ENCODE data around the gene OR4D2.
A peak's percentile ranks its signal among the peaks of the same experiment; 100 is the strongest.
"Not testable (repeated sequence)": the region's sequence is repeated elsewhere in the genome, so short reads cannot be mapped to it uniquely, and the experiment has no call there.

Gene OR4D2

DNA sequence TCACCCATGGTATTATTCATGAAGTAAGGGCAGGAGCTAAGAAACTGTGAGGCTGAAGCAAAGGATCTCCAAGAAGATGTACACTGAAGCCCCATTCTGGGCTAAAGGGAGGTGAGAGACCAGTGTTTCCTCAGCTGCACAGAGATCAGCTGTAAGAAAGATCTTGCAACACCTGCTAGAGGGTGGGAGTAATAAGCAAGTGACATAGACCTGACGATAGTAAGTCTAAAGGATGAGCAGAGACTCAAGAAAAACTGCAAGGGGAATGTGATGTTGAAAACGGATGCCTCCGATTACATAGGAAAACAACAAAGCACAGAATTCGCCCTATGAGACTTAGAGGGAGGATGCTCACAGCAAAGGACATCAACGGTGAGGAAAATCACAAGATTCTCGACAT, at the start of gene OR4D2:
Gene OR4D2 (plus strand): TSS at position 301 of the 400 bp plus-strand sequence. CDS start 2,674 bp downstream, outside the sequence.
- no peak for DNase-seq (ENCODE audit: low spot score)

DNA sequence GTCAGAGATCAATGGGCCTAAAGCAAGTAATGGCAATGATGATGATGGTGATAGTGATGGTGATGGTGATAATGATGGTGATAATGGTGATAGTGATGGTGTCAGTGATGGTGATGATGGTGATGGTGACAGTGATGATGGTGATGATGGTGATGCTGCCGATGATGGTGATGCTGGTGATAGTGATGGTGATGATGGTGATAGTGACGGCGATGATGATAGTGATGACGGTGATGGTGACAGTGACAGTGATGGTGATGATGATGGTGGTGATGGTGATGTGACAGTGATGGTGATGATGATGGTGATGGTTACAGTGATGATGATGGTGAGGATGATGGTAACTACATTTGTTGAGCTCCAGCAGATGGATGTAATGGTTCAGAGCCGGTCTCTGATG, 49.4 kb upstream of the OR4D2 start:
- no peak for DNase-seq (ENCODE audit: low spot score)

DNA sequence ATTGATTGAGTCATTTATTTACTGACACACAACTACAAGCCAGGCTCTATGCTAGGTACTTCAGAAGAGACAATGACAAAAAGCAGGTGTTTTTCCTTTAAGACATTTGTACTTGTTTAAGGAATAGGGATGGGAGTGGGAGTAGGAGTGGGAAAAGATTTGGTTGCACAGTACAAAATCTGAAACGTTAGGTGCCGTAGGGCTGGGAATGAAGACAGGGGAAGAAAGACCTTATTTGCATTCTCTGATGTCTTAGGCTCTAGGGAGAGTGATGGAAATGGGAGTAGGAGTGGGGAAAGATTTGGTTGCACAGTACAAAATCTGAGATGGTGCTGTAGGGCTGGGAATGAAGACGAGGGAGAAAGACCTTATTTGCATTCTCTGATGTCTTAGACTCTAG, 47.3 kb upstream of the OR4D2 start:
- no peak for DNase-seq (ENCODE audit: low spot score)

DNA sequence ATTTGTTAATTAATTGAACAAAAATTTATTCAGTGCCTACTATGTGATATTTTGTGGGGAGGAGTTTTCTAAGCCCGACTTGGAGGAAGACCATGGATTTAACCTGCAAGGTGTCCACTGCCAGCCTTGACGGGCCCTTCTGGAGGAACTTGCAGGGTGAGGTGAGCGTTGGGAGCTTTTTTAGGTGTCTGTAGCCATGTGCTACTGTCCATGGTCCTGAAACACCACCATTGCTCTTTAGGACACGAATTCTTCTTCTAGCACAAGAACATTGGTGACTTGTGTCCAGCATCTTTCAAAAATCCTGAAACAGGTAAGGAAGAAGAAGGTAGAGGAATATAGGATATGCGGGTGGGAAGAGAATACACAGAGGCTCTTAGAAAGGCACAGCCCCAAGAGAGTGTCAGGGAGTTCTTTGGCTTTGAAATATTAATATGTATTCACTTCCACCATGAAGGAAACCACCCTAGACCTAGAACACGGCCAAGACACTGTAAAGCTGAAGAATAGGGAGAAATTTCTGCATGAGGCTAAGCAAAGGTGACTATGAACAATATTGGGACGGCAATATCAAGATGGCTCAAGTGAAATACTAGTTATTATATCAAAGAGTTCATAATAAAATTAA, 46.5 kb upstream of the OR4D2 start:
- DNase-seq (ENCODE audit: low spot score): peak; percentile 54

DNA sequence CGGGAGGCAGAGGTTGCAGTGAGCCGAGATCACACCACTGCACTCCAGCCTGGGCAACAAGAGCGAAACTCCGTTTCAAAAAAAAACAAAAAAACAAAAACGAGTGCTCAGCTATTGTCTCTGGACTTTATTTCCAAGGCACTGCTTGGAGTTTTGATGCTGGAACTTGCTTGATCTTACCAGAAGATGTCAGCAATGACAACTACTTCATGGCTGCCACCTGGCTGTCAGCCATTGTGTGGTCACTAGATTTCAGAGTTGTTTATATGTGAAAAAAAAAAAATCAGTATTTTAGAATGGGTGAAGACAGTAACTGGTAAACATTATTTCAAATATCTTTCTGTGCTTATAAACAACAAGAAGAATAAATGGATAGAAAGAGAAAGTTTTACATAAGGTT, 44.9 kb upstream of the OR4D2 start:
- peak; percentile 27 for DNase-seq (ENCODE audit: low spot score)

DNA sequence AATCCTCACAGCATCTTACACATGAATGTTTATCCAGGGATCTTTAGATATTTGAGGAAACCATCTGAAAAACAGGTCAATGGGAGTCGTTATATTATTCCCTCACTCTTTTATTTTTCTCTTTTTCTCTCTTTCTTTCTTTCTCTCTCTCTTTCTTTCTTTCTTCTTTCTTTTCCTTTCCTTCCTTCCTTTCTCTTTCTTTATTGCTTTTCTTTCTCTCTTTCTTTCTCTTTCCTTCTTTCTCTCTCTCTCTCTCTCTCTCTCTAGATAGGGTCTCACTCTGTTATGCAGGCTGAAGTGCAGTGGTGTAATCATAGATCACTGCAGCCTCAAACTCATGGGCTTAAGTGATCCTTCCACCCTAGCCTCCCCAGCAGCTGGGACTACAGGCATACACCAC, 38.9 kb upstream of the OR4D2 start:
- DNase-seq (ENCODE audit: low spot score): no peak

DNA sequence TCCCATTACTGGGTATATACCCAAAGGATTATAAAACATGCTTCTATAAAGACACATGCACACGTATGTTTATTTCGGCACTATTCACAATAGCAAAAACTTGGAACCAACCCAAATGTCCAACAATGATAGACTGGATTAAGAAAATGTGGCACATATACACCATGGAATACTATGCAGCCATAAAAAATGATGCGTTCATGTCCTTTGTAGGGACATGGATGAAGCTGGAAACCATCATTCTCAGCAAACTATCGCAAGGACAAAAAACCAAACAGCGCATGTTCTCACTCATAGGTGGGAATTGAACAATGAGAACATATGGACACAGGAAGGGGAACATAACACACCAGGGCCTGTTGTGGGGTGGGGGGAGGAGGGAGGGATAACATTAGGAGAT, 34.1 kb upstream of the OR4D2 start:
- not testable (repeated sequence) for DNase-seq (ENCODE audit: low spot score)

DNA sequence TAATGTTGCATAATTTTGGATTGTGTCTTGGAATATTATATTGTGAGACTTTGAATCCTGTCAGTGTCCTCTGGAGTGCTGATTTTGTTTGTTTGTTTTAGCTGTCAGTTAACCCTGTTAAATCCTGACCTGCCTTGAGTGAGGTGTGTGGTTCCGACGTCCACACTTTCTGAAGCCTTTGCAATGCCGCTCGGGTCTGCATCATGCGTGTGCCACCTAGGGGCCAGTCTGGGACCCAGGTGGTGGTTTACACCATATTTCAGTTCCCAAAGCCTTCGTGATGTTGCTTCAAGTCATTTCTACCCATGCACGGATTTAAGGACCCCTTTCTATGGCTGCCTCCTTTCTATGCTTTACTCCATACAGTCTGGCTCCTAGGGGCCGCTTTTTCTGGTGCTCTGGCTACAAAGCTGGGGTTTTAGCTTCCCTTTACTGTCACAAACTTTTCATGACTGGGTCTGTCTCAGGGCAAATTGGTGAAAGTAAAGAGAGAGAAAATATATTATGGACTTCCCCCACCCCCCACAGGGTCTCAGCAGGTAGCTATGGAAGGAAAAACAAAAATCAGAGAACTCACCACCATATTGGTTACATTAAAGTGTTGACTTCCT, 30.0 kb upstream of the OR4D2 start:
- peak; percentile 11 for DNase-seq (ENCODE audit: low spot score)

DNA sequence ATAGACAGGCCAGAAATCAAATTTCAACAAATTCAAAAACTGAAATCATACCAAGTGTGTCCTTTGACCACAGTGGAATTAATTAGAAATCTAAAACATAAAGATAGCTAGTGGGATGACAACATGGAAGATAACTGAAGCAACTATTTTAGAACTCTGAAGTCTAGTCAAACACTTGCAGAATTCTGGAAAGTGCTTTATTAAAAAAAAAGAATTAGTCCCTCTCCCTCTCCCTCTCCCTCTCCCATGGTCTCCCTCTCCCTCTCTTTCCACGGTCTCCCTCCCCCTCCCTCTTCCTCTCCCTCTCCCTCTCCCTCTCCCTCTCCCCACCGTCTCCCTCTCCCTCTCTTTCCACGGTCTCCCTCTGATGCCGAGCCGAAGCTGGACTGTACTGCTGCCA, 25.3 kb upstream of the OR4D2 start:
- no peak for DNase-seq (ENCODE audit: low spot score)

DNA sequence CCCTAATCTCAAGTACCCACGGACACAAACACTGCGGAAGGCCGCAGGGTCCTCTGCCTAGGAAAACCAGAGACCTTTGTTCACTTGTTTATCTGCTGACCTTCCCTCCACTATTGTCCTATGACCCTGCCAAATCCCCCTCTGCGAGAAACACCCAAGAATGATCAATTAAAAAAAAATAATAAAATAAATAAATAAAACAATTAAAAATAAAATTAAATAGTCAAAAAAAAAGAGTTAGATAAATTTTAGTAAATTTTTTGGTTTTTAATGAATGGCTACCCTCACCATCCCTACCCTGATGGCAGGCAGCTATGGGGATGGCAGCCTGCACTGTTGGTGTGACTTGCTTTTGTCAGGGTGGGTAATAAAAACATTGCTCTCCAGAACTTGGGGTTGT, 23.4 kb upstream of the OR4D2 start:
- not testable (repeated sequence) for DNase-seq (ENCODE audit: low spot score)

DNA sequence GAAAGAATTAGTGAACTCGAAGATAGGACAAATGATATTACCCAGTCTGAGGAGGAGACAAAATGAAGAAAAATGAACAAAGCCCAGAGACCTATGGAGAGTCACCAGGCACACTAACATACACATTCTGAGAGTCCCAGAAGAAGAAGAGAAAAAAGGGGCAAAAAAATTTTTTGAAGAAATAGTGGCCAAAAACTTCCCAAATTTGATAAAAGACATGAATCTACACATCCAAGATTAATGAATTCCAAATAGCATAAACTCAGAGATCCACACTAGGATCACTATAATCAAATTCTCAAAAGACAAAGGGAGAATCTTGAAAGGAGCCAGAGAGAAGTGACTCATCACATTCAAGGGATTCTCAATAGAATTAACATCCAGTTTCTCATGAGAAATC, 22.0 kb upstream of the OR4D2 start:
- DNase-seq (ENCODE audit: low spot score): no peak

DNA sequence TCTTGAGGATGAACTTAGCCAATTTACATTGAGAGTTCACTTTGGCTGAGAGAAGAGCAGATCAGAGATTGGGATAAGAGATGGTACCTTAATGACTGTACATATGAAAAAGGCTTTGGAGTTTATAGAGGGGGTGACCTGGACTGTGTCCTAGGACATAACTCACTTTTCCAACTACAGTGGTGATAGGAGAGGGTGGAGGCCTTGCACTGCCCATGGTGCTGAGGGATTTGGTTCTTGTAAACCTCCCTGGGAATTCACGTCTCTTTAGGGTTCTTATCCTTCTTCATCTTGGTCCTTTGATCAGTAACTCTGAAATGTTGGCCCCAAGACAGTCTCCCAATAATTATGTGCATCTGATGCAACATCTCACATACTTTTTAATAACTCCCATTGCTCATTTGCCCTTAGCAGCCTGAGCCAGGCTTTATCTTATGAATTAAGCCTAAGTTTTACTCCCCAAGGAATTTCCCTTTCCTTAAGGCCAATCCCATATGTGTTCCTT, 18.8 kb upstream of the OR4D2 start, which contains the start of gene OR4D1:
Gene OR4D1 (plus strand): TSS at position 455 of the 505 bp plus-strand sequence. CDS start 6,770 bp downstream, outside the sequence.
- no peak for DNase-seq (ENCODE audit: low spot score)

DNA sequence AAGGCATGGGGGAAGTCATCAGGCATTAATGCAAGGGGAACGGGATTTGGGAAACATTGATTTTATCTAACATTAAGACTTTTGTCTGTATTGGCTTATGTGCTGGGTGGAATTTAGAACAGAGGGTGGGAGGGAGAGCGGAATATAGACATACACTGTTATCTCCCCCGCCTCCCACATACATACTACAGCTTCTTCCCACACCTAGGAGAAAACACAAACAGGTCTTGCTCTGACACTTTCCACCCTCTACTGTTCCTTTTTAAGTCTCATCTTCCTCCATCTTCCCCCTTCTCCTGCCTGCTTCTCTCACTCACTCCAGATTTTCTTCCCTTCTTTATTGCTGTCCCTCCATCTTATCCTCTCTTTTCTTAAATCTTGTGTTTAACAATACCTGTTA, 18.2 kb upstream of the OR4D2 start:
- no peak for DNase-seq (ENCODE audit: low spot score)

DNA sequence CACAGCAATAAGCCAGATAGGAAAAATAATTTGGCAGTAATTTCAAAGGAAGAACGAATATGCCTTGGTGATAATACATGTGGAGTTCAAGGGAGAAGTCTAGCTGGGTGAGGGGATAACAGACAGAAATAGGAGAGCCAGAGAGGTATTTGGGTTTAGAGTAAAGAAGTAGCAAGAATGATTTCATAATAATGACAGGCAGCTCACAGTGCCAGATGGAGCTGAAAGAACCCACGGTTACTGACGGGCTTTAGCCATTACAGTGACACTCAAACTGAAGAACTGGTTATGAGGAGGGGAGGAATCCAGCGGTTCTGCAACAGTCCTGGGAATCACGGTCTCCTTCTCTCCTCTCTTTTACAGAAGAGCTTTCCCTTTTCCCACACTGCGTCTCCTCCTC, 16.4 kb upstream of the OR4D2 start:
- no peak for DNase-seq (ENCODE audit: low spot score)

DNA sequence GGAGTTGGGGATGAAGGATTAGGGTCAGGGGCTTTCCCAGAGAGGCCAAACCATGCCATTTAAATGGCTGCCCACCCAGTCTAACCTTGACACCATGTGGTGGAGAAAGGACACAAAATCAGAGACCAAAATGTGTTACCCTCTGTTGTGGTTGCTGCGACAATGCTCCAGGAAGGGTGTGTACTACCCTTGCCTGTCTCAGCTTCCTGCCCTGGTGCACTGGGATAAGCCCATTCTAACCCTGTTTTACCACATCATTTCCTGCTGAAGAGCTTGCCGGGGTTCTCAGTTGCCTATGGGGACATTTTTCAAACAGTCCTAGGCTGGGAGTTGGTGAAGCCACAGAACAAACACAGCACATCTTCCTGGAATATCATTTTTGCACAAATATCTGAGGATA, 13.7 kb upstream of the OR4D2 start:
- DNase-seq (ENCODE audit: low spot score): no peak

DNA sequence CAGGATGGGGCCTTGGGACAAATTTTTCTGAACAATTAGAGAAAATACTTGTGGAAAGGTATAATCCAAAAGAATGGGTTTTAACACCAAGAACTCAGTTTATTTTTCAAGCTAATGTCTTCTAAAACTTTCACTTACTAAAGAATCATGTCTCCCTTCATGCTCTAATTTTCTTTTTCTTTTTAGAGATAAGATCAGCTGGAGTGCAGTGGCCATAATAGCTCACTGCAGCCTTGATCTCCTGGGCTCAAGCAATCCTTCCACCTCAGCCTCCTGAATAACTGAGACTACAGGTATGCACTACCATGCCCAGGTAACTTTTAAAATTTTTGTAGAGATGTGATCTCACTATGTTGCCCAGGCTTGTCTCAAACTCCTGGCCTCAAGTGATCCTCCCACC, 13.1 kb upstream of the OR4D2 start:
- no peak for DNase-seq (ENCODE audit: low spot score)

DNA sequence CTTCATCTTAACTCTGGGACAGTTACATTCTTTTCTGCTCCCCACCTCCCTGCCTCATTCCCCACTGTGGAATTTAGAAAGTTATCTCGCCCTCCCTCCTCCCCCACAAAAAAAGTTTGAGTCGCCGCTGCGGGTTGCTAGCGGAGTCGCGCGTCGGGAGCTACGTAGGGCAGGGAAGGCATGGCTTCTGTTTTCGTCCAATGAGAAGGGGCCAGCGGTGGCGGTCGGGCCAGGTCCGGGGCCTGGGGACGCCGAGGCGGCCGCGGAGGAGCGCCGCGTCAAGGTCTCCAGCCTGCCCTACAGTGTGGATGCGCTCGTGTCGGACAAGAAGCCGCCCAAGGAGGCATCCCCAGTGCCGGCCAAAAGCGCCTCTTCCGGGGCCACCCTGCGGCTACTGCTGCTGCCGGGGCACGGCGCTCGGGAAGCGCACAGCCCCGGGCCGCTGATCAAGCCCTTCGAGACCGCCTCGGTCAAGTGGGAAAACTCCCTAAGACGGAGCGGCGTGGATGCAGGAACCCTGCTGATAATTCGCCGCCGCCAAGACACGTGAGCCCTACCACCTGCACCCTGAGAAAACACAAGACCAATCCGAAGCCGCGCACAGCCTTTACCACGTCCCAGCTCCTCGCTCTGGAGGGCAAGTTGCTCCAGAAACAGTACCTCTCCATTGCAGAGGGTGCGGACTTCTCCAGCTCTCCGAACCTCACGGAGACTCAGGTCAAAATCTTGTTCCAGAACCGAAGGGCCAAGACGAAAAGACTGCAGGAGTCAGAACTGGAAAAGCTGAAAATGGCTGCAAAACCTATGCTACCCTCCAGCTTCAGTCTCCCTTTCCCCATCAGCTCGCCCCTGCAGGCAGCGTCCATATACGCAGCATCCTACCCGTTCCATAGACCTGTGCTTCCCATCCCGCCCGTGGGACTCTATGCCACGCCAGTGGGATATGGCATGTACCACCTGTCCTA, 9.7 kb upstream of the OR4D2 start:
- peak; percentile 4 for DNase-seq (ENCODE audit: low spot score)

DNA sequence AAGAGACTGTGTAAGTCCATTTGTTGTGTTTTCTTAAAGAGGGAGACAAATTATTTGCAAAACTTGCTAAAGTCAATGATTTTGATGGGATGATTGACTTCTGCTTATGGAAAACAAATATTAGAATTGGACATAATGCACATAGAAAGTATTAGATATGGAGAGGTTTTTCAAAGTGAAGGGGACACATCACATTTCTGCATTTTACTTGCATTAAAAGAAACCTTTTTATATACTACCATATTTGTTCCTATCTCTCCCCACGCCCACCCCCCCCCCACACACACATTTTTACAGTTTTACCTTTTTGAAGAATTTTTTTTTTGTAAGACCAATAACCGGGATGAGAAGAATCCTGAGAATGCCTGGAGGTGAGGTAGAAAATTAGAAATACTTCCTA, 8.6 kb upstream of the OR4D2 start:
- DNase-seq (ENCODE audit: low spot score): no peak

DNA sequence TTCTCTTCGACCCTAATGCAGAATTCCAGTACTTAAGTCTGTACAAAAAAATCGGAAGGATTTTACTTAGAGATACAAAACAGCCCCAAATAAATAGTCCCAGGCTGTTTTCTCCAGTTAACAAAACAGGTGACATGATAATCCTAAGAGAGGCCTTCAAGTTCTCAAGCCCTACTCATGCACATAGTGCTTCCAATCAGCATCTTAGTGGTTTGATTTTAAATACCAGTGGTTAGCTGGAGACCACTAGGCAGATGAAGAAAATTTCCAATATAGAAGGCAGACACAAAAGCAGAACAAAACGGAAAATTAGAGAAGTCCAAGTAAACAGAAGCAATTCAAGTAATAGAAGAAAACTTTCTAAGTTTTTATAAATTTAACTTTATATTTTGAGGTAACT, 5.2 kb upstream of the OR4D2 start:
- no peak for DNase-seq (ENCODE audit: low spot score)

DNA sequence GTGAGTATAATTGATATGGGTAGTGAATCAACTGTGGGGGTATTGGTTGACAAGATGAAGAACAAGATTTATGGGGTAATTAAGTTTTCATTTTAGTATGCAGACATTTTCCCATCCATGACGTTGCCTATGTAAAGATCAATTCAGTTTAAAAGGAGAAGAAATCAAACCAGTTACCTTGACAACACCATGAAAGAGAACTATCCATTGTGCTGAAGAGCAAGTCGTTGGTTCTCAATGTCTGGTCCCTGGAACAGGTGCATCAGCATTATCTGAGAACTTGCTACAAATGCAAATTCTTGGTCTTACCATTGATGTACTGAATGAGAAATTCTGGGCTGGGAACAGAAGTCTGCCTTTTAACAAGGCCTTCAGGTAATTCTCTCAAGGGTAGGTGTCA, 801 bp upstream of the OR4D2 start:
- DNase-seq (ENCODE audit: low spot score): no peak

DNA sequence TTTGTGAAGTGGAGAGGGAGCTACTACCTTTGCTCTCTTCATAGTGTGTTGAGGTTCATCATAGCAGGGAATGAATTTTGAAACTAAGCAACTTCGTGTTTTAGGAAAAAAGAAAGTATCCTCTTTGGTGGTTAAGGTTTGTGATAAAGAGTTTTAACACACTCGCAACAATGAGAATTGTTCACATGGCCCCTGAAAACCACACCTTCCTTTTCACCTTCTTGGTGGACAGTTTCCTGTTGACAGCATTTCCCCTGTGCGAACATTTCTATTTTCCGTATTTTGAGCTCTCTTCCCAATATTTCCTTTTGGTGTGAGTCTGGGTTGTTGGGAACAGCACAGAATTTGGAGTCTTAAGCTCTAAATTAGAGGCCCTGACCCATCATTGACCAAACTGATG, 3.8 kb downstream of the OR4D2 start:
- DNase-seq (ENCODE audit: low spot score): no peak

DNA sequence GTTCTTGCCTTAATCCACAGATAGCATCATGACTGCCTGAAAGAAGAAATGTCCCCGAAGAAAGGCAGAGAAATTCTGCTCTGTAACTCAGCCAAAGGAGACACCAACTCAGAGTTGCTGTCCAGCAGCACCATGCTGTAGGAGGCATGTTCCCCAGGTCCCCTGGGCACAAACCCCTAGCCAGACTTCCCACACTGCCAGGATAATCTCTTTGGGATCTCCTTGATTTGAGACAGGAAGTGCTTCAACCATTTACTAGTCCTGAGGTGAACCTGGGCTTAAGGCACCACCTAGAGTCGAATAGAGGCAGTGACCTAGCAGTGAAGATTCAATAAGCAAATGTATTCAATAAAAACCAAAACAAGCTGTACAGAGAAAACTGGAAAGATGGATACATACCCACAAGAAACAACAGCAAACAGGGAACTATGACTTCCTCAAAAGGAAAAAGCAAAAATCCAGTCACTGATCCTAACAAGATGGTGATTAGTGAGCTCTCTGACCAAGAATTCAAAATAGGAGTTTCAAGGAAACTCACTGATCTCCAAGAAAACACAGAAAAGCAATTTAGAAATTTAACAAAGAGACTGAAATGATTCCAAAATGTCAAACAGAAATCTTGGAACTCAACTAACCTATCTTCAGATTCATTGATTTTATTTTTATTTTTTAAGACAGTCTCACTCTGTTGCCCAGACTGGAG, 5.7 kb downstream of the OR4D2 start:
- DNase-seq (ENCODE audit: low spot score): peak; percentile 50

All from kidney tubule cell (primary cell).